ENCODE measurements around the gene BCAR1. TPM values are rescaled to one million over a fixed set of nuclear protein-coding genes. Genes with fewer than 3 reads are reported as not detected.

Gene BCAR1
- total RNA-seq, 1 experiment from 2014 or later: 120 TPM

GRCh38 chr16:75217389-75217851 is 34.0 kb downstream of the BCAR1 start:
- TF ChIP-seq TCF7L2 (IDR thresholded peaks at IDR 0.05; ENCODE audit: low read depth, low read length) (no peak), POLR2AphosphoS5 (IDR thresholded peaks at IDR 0.05; ENCODE audit: low read depth, low read length) (no peak), SIN3A (IDR thresholded peaks at IDR 0.05; ENCODE audit: borderline replicate concordance, insufficient read depth, low read depth, low read length) (no peak), REST (IDR thresholded peaks at IDR 0.05; ENCODE audit: insufficient read depth in 1 of 2, low read depth in 2 of 2, low read length in 1 of 2) (no peak)
- TF ChIP-seq, protein P1, sequence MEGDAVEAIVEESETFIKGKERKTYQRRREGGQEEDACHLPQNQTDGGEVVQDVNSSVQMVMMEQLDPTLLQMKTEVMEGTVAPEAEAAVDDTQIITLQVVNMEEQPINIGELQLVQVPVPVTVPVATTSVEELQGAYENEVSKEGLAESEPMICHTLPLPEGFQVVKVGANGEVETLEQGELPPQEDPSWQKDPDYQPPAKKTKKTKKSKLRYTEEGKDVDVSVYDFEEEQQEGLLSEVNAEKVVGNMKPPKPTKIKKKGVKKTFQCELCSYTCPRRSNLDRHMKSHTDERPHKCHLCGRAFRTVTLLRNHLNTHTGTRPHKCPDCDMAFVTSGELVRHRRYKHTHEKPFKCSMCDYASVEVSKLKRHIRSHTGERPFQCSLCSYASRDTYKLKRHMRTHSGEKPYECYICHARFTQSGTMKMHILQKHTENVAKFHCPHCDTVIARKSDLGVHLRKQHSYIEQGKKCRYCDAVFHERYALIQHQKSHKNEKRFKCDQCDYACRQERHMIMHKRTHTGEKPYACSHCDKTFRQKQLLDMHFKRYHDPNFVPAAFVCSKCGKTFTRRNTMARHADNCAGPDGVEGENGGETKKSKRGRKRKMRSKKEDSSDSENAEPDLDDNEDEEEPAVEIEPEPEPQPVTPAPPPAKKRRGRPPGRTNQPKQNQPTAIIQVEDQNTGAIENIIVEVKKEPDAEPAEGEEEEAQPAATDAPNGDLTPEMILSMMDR (IDR thresholded peaks at IDR 0.05): no peak
- POLR2A ChIA-PET: interaction anchor here (0.6 kb wide), 1 partner anchor 25 kb away, joined by 5 read pairs; no protein-coding TSS in a partner anchor
- no peak for DNase-seq (ENCODE audit: low read depth, low spot score)
- H3K27ac ChIP-seq (ENCODE audit: low read length): no peak overlapping the region
- no peak overlapping the region for H3K4me3 ChIP-seq (ENCODE audit: low read depth in 2 of 2, low read length in 2 of 2)
- no peaks in the 10 kb centered on the region for H3K36me3 ChIP-seq (ENCODE audit: control insufficient read depth, insufficient read depth, low read length)
- no peaks in the 10 kb centered on the region for H3K9me3 ChIP-seq (ENCODE audit: control insufficient read depth, insufficient read depth, low read depth, low read length)
- ATAC-seq: no peak
- intact Hi-C loops (cut with micrococcal nuclease; ENCODE audit: unreplicated experiment): no loop called here
- in situ Hi-C loops (cut with HindIII; ENCODE audit: low pct_unique_long_range_greater_than_20kb, low sequenced_read_pairs): no loop called here
- no TSS peak for BruUV-seq (replicated peaks)
- no peaks in the 10 kb centered on the region for H3K27me3 ChIP-seq (ENCODE audit: control insufficient read depth, insufficient read depth, low read length)
- CTCF ChIA-PET: interaction anchor here (0.7 kb wide), 1 partner anchor 15 kb away, joined by 3 read pairs; no protein-coding TSS in a partner anchor
- no peaks in the 10 kb centered on the region for H3K4me1 ChIP-seq (ENCODE audit: control insufficient read depth, insufficient read depth, low read length)

DNA sequence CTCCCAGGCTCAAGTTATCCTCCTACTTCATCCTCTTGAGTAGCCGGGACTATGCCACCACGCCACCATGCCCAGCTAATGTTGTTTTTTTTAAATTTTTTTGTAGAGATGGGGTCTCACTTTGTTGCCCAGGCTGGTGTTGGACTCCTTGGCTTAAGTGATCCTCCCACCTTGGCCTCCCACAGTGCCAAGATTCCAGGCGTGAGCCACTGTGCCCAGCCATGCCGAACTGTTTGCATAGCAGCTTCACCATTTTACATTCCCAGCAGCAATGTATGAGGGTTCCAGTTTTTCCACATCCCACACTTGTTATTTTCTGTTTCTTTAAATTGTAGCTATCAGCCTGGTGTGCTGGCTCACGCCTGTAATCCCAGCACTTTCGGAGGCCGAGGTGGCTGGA is 34.8 kb downstream of the BCAR1 start:
- no peaks in the 10 kb centered on the region for H3K9me3 ChIP-seq (ENCODE audit: control insufficient read depth, insufficient read depth, low read depth, low read length)
- H3K27me3 ChIP-seq (ENCODE audit: control insufficient read depth, insufficient read depth, low read length): no peaks in the 10 kb centered on the region
- no TSS peak for BruUV-seq (replicated peaks)
- no peaks in the 10 kb centered on the region for H3K36me3 ChIP-seq (ENCODE audit: control insufficient read depth, insufficient read depth, low read length)
- ChIA-PET POLR2A (no interaction called here), CTCF (no interaction called here)
- H3K27ac ChIP-seq (ENCODE audit: low read length): no peak overlapping the region
- ATAC-seq (no peak), DNase-seq (ENCODE audit: low read depth, low spot score) (no peak)
- no peaks in the 10 kb centered on the region for H3K4me1 ChIP-seq (ENCODE audit: control insufficient read depth, insufficient read depth, low read length)
- no peak overlapping the region for H3K4me3 ChIP-seq (ENCODE audit: low read depth in 2 of 2, low read length in 2 of 2)
- in situ Hi-C loops (cut with HindIII; ENCODE audit: low pct_unique_long_range_greater_than_20kb, low sequenced_read_pairs): no loop called here
- intact Hi-C loops (cut with micrococcal nuclease; ENCODE audit: unreplicated experiment): no loop called here
- TF ChIP-seq POLR2AphosphoS5 (IDR thresholded peaks at IDR 0.05; ENCODE audit: low read depth, low read length) (no peak), REST (IDR thresholded peaks at IDR 0.05; ENCODE audit: insufficient read depth in 1 of 2, low read depth in 2 of 2, low read length in 1 of 2) (no peak), SIN3A (IDR thresholded peaks at IDR 0.05; ENCODE audit: borderline replicate concordance, insufficient read depth, low read depth, low read length) (no peak), TCF7L2 (IDR thresholded peaks at IDR 0.05; ENCODE audit: low read depth, low read length) (no peak)
- TF ChIP-seq, protein P1 (IDR thresholded peaks at IDR 0.05): no peak

All from Panc1 (cell line).